K562 (cell line): Measurements from ENCODE around the gene ZNF366.

Experiments used
- CBX5 ChIP-seq: IDR thresholded peaks from 2 replicates; pipeline ENCODE4 v1.6.1; 2014; ENCODE audit warnings: low read depth, borderline replicate concordance
- FOSL1 ChIP-seq: fragments of 200-800 bp; sonication (Bioruptor generic); conservative IDR thresholded peaks from 2 replicates; pipeline ENCODE4 v1.6.1; 2016; ENCODE audit warnings: missing genetic modification characterization, missing compliant biosample characterization
- FOXM1 ChIP-seq, 2 experiments: fragments of 450-650 bp in 1 of 2; sonication (generic) in 1 of 2; formaldehyde crosslinking in 1 of 2; IDR thresholded peaks; 2 replicates each; pipeline versions ENCODE4 v1.6.1 to v1.9.0; 2017 to 2022; ENCODE audit warnings: low read depth in 2 of 2, mild to moderate bottlenecking in 2 of 2, missing genetic modification reagents in 1 of 2, moderate library complexity in 1 of 2
- GATAD2A ChIP-seq: fragments of 450-650 bp; IDR thresholded peaks from 2 replicates; pipeline ENCODE4 v1.6.1; 2017
- NCOA1 ChIP-seq: fragments of 450-650 bp; IDR thresholded peaks from 2 replicates; pipeline ENCODE4 v1.6.1; 2016; ENCODE audit warnings: low read depth
- NCOR1 ChIP-seq: fragments of 450-650 bp; IDR thresholded peaks from 2 replicates; pipeline ENCODE4 v1.6.1; 2016; ENCODE audit warnings: mild to moderate bottlenecking, moderate library complexity
- POLR2A ChIP-seq: fragments of 450-650 bp; conservative IDR thresholded peaks from 2 replicates; pipeline ENCODE4 v1.6.1; 2016
- SRF ChIP-seq, 2 experiments: fragments of 250-450, 450-650 bp in 1 of 2; sonication (Bioruptor Pico) in 1 of 2; sonication (generic) in 1 of 2; formaldehyde crosslinking; IDR thresholded peaks; 2 replicates each; pipeline versions ENCODE4 v1.5.0 to v1.5.1; 2020 to 2022; ENCODE audit warnings: mild to moderate bottlenecking in 1 of 2, missing genetic modification reagents in 1 of 2
- ZNF121 ChIP-seq: sonication (generic); formaldehyde crosslinking; conservative IDR thresholded peaks from 2 replicates; pipeline ENCODE4 v1.8.0; 2022; ENCODE audit warnings: missing genetic modification reagents
- ZNF239 ChIP-seq: fragments of 250-450 bp; sonication (Bioruptor Pico); IDR thresholded peaks from 2 replicates; pipeline ENCODE4 v1.4.0; 2020; ENCODE audit warnings: mild to moderate bottlenecking
- ZNF75A ChIP-seq: fragments of 450-650 bp; formaldehyde crosslinking; IDR thresholded peaks from 2 replicates; pipeline ENCODE4 v1.4.0; 2020; ENCODE audit warnings: mild to moderate bottlenecking
- TF ChIP-seq, protein P1 (sequence below), 3 experiments: IDR thresholded peaks in 2 of 3; conservative IDR thresholded peaks in 1 of 3; 2 replicates each; pipeline ENCODE4 v1.5.1; 2011 to 2012; ENCODE audit warnings: low read length in 3 of 3, mild to moderate bottlenecking in 3 of 3, control low read depth in 2 of 3, improper control_type of control experiment in 1 of 3, inconsistent platforms in 1 of 3, low read depth in 1 of 3, mixed read lengths in 1 of 3, moderate library complexity in 1 of 3; ENCODE audit not compliant: insufficient read depth in 2 of 3
- TF ChIP-seq, protein P2 (sequence below): sonication (generic); formaldehyde crosslinking; IDR thresholded peaks from 2 replicates; pipeline ENCODE4 v1.8.0; 2022; ENCODE audit warnings: missing genetic modification reagents, mild to moderate bottlenecking, borderline replicate concordance
- TF ChIP-seq, protein P3 (sequence below): fragments of 450-650 bp; IDR thresholded peaks from 2 replicates; pipeline ENCODE4 v1.6.1; 2016; ENCODE audit warnings: mild to moderate bottlenecking, moderate library complexity

DNA sequence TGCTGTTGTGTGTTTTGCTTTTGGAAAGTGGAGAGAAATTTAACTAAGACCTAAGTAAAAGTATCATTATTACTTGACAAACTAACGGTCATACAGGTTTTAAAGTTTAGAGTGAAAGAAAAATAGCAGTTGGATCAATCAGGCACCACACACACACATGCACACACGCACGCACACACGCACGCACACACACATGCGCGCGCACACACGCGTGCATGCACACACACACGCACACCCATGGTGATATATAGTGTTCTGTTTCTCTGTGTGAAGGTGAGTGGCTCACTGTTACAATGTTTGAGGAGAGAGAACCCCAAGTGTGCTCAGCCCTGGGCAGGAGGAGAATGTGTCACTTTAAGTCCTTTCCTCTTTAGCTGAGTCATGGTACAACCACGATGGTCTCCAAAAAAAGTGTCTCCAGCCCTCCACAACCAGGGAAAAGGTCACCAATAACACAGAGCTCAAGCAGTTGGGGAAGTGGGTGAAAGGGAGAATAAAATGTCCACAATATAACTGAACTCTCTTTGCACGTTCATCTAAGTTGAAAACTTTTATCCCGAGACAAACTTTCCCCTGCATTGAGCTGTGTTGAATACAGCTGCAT lies 3.2 kb downstream of the ZNF366 start:
- TF ChIP-seq, protein P1, sequence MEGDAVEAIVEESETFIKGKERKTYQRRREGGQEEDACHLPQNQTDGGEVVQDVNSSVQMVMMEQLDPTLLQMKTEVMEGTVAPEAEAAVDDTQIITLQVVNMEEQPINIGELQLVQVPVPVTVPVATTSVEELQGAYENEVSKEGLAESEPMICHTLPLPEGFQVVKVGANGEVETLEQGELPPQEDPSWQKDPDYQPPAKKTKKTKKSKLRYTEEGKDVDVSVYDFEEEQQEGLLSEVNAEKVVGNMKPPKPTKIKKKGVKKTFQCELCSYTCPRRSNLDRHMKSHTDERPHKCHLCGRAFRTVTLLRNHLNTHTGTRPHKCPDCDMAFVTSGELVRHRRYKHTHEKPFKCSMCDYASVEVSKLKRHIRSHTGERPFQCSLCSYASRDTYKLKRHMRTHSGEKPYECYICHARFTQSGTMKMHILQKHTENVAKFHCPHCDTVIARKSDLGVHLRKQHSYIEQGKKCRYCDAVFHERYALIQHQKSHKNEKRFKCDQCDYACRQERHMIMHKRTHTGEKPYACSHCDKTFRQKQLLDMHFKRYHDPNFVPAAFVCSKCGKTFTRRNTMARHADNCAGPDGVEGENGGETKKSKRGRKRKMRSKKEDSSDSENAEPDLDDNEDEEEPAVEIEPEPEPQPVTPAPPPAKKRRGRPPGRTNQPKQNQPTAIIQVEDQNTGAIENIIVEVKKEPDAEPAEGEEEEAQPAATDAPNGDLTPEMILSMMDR (IDR thresholded peaks at IDR 0.05 in 2 of 3, conservative IDR thresholded peaks at IDR 0.05 in 1 of 3; ENCODE audit: insufficient read depth in 2 of 3, low read depth in 1 of 3, low read length in 3 of 3), result no peak
- TF ChIP-seq NCOA1, result no peak
- no peak for TF ChIP-seq CBX5
- no peak for TF ChIP-seq SRF (CRISPR knock-in tag; IDR thresholded peaks at IDR 0.05)
- TF ChIP-seq FOXM1 (IDR thresholded peaks at IDR 0.05; ENCODE audit: low read depth), result no peak
- no peak for TF ChIP-seq FOXM1 (CRISPR knock-in tag; IDR thresholded peaks at IDR 0.05; ENCODE audit: low read depth)
- no peak for TF ChIP-seq NCOR1
- TF ChIP-seq POLR2A, result no peak
- TF ChIP-seq ZNF239 (CRISPR knock-in tag), result no peak
- TF ChIP-seq ZNF121 (CRISPR knock-in tag), result no peak
- TF ChIP-seq, protein P2, sequence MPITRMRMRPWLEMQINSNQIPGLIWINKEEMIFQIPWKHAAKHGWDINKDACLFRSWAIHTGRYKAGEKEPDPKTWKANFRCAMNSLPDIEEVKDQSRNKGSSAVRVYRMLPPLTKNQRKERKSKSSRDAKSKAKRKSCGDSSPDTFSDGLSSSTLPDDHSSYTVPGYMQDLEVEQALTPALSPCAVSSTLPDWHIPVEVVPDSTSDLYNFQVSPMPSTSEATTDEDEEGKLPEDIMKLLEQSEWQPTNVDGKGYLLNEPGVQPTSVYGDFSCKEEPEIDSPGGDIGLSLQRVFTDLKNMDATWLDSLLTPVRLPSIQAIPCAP (CRISPR knock-in tag), result no peak
- no peak for TF ChIP-seq ZNF75A (CRISPR knock-in tag)
- no peak for TF ChIP-seq GATAD2A
- TF ChIP-seq, protein P3, sequence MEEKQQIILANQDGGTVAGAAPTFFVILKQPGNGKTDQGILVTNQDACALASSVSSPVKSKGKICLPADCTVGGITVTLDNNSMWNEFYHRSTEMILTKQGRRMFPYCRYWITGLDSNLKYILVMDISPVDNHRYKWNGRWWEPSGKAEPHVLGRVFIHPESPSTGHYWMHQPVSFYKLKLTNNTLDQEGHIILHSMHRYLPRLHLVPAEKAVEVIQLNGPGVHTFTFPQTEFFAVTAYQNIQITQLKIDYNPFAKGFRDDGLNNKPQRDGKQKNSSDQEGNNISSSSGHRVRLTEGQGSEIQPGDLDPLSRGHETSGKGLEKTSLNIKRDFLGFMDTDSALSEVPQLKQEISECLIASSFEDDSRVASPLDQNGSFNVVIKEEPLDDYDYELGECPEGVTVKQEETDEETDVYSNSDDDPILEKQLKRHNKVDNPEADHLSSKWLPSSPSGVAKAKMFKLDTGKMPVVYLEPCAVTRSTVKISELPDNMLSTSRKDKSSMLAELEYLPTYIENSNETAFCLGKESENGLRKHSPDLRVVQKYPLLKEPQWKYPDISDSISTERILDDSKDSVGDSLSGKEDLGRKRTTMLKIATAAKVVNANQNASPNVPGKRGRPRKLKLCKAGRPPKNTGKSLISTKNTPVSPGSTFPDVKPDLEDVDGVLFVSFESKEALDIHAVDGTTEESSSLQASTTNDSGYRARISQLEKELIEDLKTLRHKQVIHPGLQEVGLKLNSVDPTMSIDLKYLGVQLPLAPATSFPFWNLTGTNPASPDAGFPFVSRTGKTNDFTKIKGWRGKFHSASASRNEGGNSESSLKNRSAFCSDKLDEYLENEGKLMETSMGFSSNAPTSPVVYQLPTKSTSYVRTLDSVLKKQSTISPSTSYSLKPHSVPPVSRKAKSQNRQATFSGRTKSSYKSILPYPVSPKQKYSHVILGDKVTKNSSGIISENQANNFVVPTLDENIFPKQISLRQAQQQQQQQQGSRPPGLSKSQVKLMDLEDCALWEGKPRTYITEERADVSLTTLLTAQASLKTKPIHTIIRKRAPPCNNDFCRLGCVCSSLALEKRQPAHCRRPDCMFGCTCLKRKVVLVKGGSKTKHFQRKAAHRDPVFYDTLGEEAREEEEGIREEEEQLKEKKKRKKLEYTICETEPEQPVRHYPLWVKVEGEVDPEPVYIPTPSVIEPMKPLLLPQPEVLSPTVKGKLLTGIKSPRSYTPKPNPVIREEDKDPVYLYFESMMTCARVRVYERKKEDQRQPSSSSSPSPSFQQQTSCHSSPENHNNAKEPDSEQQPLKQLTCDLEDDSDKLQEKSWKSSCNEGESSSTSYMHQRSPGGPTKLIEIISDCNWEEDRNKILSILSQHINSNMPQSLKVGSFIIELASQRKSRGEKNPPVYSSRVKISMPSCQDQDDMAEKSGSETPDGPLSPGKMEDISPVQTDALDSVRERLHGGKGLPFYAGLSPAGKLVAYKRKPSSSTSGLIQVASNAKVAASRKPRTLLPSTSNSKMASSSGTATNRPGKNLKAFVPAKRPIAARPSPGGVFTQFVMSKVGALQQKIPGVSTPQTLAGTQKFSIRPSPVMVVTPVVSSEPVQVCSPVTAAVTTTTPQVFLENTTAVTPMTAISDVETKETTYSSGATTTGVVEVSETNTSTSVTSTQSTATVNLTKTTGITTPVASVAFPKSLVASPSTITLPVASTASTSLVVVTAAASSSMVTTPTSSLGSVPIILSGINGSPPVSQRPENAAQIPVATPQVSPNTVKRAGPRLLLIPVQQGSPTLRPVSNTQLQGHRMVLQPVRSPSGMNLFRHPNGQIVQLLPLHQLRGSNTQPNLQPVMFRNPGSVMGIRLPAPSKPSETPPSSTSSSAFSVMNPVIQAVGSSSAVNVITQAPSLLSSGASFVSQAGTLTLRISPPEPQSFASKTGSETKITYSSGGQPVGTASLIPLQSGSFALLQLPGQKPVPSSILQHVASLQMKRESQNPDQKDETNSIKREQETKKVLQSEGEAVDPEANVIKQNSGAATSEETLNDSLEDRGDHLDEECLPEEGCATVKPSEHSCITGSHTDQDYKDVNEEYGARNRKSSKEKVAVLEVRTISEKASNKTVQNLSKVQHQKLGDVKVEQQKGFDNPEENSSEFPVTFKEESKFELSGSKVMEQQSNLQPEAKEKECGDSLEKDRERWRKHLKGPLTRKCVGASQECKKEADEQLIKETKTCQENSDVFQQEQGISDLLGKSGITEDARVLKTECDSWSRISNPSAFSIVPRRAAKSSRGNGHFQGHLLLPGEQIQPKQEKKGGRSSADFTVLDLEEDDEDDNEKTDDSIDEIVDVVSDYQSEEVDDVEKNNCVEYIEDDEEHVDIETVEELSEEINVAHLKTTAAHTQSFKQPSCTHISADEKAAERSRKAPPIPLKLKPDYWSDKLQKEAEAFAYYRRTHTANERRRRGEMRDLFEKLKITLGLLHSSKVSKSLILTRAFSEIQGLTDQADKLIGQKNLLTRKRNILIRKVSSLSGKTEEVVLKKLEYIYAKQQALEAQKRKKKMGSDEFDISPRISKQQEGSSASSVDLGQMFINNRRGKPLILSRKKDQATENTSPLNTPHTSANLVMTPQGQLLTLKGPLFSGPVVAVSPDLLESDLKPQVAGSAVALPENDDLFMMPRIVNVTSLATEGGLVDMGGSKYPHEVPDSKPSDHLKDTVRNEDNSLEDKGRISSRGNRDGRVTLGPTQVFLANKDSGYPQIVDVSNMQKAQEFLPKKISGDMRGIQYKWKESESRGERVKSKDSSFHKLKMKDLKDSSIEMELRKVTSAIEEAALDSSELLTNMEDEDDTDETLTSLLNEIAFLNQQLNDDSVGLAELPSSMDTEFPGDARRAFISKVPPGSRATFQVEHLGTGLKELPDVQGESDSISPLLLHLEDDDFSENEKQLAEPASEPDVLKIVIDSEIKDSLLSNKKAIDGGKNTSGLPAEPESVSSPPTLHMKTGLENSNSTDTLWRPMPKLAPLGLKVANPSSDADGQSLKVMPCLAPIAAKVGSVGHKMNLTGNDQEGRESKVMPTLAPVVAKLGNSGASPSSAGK, result peak; percentile 49; the same call in 1 of the 2 replicates
- TF ChIP-seq FOSL1, result peak; percentile 46; the same call in 1 of the 2 replicates
